ENCODE measurements around the gene DYNC1H1.

DYNC1H1 gene

DNA sequence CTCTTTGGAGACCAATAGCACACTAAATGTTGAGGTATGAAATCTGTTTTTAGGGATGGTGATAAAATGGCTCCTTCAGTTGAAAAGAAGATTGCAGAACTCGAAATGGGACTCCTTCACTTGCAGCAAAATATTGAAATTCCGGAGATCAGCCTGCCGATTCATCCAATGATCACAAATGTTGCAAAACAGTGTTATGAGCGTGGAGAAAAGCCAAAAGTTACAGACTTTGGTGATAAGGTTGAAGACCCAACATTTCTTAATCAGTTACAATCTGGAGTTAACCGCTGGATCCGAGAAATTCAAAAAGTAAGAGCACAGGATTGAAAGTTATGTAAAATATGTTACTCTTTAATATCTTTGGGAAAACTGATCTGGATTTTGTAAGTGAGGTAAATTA lies 15.3 kb downstream of the DYNC1H1 start:
- Histone ChIP-seq H3K4me1 (ENCODE audit: control insufficient read depth, insufficient read depth, low read length) (no peaks in the 10 kb centered on the region), H3K4me3 (ENCODE audit: low read depth, low read length) (no peak overlapping the region), H3K36me3 (ENCODE audit: control insufficient read depth in 2 of 2, insufficient read depth in 1 of 2, low read length in 2 of 2) (peaks cover 84 to 89% of the 10 kb centered on the region in 2 experiments), H3K27ac (ENCODE audit: extremely low read depth, low read depth, low read length) (no peak overlapping the region), H3K9me3 (ENCODE audit: control insufficient read depth, insufficient read depth, low read depth, low read length) (no peaks in the 10 kb centered on the region)
- no peak for TF ChIP-seq ZNF391 (tag by site-specific recombination; IDR thresholded peaks at IDR 0.05; ENCODE audit: borderline replicate concordance, low read depth)
- TF ChIP-seq PRDM1 (tag by site-specific recombination; IDR thresholded peaks at IDR 0.05), result 0 out of 2 replicates have a peak, but pooled peaks have one; percentile 26
- CTCF ChIA-PET, result interaction anchor here (3.0 kb wide), 1 partner anchor 18 kb away, joined by 13 read pairs; no protein-coding TSS in a partner anchor
- POLR2A ChIA-PET, result no interaction called here

DNA sequence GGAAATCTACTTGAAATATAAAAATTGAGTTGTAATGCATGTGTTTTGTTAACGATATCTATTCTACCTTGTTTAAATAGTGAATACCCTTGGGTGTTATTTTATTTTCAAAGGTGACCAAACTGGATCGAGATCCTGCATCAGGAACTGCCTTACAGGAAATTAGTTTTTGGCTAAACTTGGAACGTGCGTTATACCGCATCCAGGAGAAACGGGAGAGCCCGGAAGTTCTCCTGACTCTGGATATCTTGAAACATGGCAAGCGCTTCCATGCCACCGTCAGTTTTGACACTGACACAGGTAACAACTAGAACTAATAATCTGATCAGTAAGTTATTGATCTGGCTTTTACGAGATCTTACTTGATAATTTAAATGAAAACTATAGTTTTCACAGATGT lies 15.9 kb downstream of the DYNC1H1 start:
- Histone ChIP-seq H3K4me3 (ENCODE audit: low read depth, low read length) (no peak overlapping the region), H3K27ac (ENCODE audit: extremely low read depth, low read depth, low read length) (no peak overlapping the region), H3K4me1 (ENCODE audit: control insufficient read depth, insufficient read depth, low read length) (no peaks in the 10 kb centered on the region), H3K9me3 (ENCODE audit: control insufficient read depth, insufficient read depth, low read depth, low read length) (no peaks in the 10 kb centered on the region), H3K36me3 (ENCODE audit: control insufficient read depth in 2 of 2, insufficient read depth in 1 of 2, low read length in 2 of 2) (peaks cover 84 to 89% of the 10 kb centered on the region in 2 experiments)
- no peak for TF ChIP-seq ZNF23 (tag by site-specific recombination; IDR thresholded peaks at IDR 0.05; ENCODE audit: borderline replicate concordance)
- no peak for TF ChIP-seq ZNF133 (tag by site-specific recombination; IDR thresholded peaks at IDR 0.05)
- ChIA-PET POLR2A (no interaction called here), CTCF (no interaction called here)

DNA sequence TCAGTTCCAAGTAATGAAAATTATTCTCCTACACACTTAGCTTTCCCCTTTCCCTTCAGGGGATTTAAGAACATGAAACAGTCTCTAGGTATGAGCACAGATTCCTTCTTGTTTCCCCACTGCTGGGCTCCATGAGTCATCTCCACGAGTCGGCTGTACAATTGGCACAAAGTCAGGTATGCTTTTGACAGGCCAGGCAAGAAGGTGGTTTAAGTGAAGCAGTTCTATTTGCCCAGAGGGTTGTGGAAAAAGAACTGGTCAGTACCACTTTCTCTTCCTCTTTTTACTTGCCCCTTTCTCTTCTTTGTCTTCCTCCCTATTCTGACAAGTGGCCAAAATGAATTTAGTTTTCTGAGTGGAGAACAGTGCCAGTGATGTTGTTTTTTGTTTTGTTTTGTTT lies 16.3 kb downstream of the DYNC1H1 start:
- no peaks in the 10 kb centered on the region for H3K4me1 ChIP-seq (ENCODE audit: control insufficient read depth, insufficient read depth, low read length)
- CTCF ChIA-PET, result interaction anchor here (0.6 kb wide), 1 partner anchor 195 kb away, joined by 3 read pairs; no protein-coding TSS in a partner anchor
- TF ChIP-seq ZFP37 (tag by site-specific recombination; IDR thresholded peaks at IDR 0.05), result no peak
- no peak for TF ChIP-seq EGR2 (tag by site-specific recombination; IDR thresholded peaks at IDR 0.05; ENCODE audit: low read depth)
- TF ChIP-seq ZNF843 (tag by site-specific recombination; IDR thresholded peaks at IDR 0.05), result no peak
- TF ChIP-seq, protein P1, sequence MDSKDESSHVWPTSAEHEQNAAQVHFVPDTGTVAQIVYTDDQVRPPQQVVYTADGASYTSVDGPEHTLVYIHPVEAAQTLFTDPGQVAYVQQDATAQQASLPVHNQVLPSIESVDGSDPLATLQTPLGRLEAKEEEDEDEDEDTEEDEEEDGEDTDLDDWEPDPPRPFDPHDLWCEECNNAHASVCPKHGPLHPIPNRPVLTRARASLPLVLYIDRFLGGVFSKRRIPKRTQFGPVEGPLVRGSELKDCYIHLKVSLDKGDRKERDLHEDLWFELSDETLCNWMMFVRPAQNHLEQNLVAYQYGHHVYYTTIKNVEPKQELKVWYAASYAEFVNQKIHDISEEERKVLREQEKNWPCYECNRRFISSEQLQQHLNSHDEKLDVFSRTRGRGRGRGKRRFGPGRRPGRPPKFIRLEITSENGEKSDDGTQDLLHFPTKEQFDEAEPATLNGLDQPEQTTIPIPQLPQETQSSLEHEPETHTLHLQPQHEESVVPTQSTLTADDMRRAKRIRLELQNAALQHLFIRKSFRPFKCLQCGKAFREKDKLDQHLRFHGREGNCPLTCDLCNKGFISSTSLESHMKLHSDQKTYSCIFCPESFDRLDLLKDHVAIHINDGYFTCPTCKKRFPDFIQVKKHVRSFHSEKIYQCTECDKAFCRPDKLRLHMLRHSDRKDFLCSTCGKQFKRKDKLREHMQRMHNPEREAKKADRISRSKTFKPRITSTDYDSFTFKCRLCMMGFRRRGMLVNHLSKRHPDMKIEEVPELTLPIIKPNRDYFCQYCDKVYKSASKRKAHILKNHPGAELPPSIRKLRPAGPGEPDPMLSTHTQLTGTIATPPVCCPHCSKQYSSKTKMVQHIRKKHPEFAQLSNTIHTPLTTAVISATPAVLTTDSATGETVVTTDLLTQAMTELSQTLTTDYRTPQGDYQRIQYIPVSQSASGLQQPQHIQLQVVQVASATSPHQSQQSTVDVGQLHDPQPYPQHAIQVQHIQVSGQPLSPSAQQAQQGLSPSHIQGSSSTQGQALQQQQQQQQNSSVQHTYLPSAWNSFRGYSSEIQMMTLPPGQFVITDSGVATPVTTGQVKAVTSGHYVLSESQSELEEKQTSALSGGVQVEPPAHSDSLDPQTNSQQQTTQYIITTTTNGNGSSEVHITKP (tag by site-specific recombination; IDR thresholded peaks at IDR 0.05), result peak; percentile 80
- TF ChIP-seq PRDM1 (tag by site-specific recombination; IDR thresholded peaks at IDR 0.05), result peak; percentile 84
- TF ChIP-seq, protein P2, sequence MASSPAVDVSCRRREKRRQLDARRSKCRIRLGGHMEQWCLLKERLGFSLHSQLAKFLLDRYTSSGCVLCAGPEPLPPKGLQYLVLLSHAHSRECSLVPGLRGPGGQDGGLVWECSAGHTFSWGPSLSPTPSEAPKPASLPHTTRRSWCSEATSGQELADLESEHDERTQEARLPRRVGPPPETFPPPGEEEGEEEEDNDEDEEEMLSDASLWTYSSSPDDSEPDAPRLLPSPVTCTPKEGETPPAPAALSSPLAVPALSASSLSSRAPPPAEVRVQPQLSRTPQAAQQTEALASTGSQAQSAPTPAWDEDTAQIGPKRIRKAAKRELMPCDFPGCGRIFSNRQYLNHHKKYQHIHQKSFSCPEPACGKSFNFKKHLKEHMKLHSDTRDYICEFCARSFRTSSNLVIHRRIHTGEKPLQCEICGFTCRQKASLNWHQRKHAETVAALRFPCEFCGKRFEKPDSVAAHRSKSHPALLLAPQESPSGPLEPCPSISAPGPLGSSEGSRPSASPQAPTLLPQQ (tag by site-specific recombination; IDR thresholded peaks at IDR 0.05), result 0 out of 2 replicates have a peak, but pooled peaks have one; percentile 22
- TF ChIP-seq ZNF596 (tag by site-specific recombination; IDR thresholded peaks at IDR 0.05), result no peak
- TF ChIP-seq ZNF302 (tag by site-specific recombination; IDR thresholded peaks at IDR 0.05; ENCODE audit: low read depth), result no peak
- peak; percentile 49 for TF ChIP-seq ZNF366 (tag by site-specific recombination; conservative IDR thresholded peaks at IDR 0.05)
- TF ChIP-seq ZNF211 (tag by site-specific recombination; IDR thresholded peaks at IDR 0.05; ENCODE audit: low read depth), result no peak
- TF ChIP-seq ZFP41 (tag by site-specific recombination; IDR thresholded peaks at IDR 0.05; ENCODE audit: borderline replicate concordance), result no peak
- TF ChIP-seq ZNF157 (tag by site-specific recombination; IDR thresholded peaks at IDR 0.05), result no peak
- H3K9me3 ChIP-seq (ENCODE audit: control insufficient read depth, insufficient read depth, low read depth, low read length), result no peaks in the 10 kb centered on the region
- H3K36me3 ChIP-seq (ENCODE audit: control insufficient read depth in 2 of 2, insufficient read depth in 1 of 2, low read length in 2 of 2), result peaks cover 85 to 88% of the 10 kb centered on the region in 2 experiments
- no peak overlapping the region for H3K27ac ChIP-seq (ENCODE audit: extremely low read depth, low read depth, low read length)
- POLR2A ChIA-PET, result no interaction called here
- H3K4me3 ChIP-seq (ENCODE audit: low read depth, low read length), result no peak overlapping the region
